ENCODE data around the gene RAB40B.

DNA sequence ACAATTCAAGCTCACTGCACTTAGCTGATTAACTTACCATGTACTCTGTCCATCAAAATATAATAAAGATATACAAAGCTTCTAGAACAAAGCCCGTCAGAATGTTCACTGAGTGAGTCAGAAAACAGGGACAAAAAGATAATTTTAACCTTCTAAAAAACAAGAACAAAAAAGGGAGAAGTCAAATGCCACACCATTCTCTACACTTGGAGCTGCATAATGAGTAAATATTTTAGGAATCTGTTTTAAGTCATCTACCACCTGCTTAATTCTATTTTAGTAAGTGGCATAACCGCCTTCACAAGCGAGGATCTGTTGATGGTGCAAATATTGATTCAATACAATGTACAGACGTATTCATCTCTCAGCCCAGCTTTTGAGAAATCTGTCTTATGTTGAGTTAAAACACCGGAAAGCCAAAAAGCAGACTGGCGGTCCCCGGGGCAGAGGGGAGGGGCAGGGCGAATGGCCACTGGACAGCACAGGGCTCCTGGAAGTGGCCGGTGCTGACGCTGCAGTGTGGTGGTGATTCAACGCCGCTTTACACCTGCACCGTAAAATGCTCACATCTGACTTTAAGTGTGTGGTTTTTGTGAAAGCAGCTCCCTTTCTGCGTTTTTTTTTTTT, 20.1 kb downstream of the RAB40B start:
- TF ChIP-seq NFIC (IDR thresholded peaks at IDR 0.05): no peak
- no peak for TF ChIP-seq TCF12 (IDR thresholded peaks at IDR 0.05; ENCODE audit: low read depth)
- TF ChIP-seq RAD21 (IDR thresholded peaks at IDR 0.05; ENCODE audit: low read depth): no peak
- no peak for TF ChIP-seq TAF1 (IDR thresholded peaks at IDR 0.05; ENCODE audit: low read depth)
- TF ChIP-seq EP300 (IDR thresholded peaks at IDR 0.05; ENCODE audit: borderline replicate concordance): no peak
- TF ChIP-seq, protein P1, sequence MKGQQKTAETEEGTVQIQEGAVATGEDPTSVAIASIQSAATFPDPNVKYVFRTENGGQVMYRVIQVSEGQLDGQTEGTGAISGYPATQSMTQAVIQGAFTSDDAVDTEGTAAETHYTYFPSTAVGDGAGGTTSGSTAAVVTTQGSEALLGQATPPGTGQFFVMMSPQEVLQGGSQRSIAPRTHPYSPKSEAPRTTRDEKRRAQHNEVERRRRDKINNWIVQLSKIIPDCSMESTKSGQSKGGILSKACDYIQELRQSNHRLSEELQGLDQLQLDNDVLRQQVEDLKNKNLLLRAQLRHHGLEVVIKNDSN (IDR thresholded peaks at IDR 0.05): no peak
- no peak for TF ChIP-seq CEBPB (IDR thresholded peaks at IDR 0.05)
- TF ChIP-seq CREB1 (IDR thresholded peaks at IDR 0.05; ENCODE audit: low read depth): no peak
- TF ChIP-seq, protein P2, sequence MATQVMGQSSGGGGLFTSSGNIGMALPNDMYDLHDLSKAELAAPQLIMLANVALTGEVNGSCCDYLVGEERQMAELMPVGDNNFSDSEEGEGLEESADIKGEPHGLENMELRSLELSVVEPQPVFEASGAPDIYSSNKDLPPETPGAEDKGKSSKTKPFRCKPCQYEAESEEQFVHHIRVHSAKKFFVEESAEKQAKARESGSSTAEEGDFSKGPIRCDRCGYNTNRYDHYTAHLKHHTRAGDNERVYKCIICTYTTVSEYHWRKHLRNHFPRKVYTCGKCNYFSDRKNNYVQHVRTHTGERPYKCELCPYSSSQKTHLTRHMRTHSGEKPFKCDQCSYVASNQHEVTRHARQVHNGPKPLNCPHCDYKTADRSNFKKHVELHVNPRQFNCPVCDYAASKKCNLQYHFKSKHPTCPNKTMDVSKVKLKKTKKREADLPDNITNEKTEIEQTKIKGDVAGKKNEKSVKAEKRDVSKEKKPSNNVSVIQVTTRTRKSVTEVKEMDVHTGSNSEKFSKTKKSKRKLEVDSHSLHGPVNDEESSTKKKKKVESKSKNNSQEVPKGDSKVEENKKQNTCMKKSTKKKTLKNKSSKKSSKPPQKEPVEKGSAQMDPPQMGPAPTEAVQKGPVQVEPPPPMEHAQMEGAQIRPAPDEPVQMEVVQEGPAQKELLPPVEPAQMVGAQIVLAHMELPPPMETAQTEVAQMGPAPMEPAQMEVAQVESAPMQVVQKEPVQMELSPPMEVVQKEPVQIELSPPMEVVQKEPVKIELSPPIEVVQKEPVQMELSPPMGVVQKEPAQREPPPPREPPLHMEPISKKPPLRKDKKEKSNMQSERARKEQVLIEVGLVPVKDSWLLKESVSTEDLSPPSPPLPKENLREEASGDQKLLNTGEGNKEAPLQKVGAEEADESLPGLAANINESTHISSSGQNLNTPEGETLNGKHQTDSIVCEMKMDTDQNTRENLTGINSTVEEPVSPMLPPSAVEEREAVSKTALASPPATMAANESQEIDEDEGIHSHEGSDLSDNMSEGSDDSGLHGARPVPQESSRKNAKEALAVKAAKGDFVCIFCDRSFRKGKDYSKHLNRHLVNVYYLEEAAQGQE (IDR thresholded peaks at IDR 0.05; ENCODE audit: low read depth): no peak

Data from Ishikawa (cell line).